GM21717 (cell line): ENCODE data around the gene ZNF750.

Experiments used
- ATAC-seq: cut with Tn5 transposase; IDR thresholded peaks from one replicate; pipeline ENCODE4 v1.9.1; 2021; ENCODE audit warnings: mild to moderate bottlenecking, moderate library complexity; ENCODE audit not compliant: unreplicated experiment

Gene ZNF750

DNA sequence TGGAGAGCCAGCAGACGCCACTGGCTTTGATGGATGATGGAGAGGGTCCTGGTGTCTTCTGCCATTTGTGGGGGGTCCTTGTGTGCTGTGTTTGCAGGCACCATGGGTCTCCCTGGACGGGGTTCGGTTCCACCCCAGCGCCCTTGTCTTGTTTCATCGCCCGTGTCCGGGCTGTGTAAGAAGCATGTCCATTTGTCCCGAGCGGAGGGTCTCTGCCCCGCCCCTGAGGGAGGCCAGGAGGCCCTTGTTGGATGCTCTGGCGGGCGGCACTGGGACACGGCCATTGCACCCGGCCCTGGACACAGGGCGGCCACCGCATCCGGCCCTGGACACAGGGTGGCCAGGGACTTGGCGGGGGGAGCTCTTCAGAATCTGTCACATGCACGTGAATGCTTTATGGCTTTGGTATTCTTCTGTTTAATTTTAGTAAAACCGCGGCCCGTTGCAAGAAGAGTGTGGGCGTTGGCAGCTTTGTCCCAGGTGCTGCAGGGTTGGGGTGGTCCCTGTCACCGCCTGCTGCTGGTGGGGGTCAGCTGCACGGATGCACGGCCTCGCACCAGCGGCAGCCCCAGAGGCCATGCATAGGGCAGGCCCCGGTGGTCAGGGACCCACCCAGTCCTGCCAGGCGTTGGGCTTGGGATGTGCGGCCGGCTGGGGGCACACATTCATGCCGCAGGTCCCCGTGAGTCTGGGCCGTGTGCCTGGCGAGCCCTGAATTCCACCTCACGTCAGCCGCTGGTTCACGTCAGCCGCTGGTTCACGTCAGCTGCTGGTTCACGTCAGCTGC is 21.0 kb upstream of the ZNF750 start:
- no peak for ATAC-seq

- ATAC-seq: no peak
Measured at GRCh38 chr17:82859431-82860403, 19.9 kb upstream of the ZNF750 start.

DNA sequence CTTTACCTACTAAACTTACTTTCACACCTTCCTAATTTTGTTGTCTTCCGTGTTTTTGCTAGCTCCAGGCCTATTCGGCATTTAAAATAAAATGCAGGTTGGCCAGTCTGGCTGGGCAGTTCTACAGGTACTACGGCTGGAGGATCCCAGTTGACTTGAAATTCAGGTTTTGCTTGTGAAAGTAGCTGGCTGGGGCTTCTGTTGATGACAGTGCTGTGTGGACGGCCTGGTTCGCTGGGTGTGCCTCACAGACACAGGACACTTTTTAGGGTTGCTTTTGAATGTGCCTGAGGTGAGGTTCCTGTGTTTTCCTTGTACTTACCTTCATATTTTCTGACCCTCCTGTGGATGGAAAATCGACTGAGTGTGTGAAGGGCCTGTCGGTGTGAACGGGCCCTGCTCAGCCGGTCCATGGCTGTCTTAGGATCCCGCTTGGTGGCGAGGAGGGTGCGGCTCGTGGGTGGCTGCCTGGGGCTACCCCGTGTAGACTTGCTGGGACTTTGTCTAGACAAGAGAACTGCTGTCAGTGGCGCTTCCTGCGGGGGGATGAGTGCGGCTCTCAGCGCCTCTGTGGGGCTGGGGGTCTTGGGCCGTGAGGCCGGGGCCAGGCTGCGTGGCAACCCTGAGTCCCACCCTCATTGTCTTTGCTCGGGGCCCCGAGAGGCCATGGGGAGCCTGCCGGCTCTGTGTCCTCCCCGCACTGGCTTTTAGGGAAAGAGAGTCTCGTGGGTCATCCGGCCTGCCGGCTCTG is 18.7 kb upstream of the ZNF750 start:
- ATAC-seq: no peak

- ATAC-seq: no peak
Measured at GRCh38 chr17:82856361-82856760, 16.5 kb upstream of the ZNF750 start.

- no peak for ATAC-seq
Measured at GRCh38 chr17:82854226-82854625, 14.4 kb upstream of the ZNF750 start.

GRCh38 chr17:82851381-82851780 is 11.6 kb upstream of the ZNF750 start:
- no peak for ATAC-seq

- no peak for ATAC-seq
Measured at GRCh38 chr17:82849076-82849945, 9.5 kb upstream of the ZNF750 start.

- no peak for ATAC-seq
Measured at GRCh38 chr17:82848022-82848592, 8.3 kb upstream of the ZNF750 start.

GRCh38 chr17:82846061-82846691 is 6.4 kb upstream of the ZNF750 start:
- ATAC-seq: no peak

- no peak for ATAC-seq
Measured at GRCh38 chr17:82845163-82845807, 5.5 kb upstream of the ZNF750 start.

DNA sequence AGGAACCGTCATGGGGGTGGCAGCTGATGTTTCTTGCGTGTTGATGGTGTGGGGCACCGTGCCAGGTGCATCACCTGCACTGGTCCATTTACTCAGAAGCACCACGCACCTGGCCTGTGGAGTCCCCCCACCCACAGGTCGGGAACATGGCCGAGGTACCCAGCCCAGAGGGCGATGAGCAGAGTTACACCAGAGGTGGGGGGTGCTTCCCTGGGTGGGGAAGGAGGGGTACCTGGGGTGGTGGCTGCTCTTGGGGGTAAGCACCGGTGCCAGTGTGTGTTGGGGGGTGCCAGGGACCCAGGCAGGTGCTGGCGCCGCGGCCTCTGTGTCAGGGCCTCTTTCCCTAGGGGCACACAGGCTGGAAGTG is 5.0 kb upstream of the ZNF750 start:
- no peak for ATAC-seq

GRCh38 chr17:82843904-82844680 is 4.3 kb upstream of the ZNF750 start:
- ATAC-seq: no peak

GRCh38 chr17:82841921-82842596 is 2.2 kb upstream of the ZNF750 start:
- ATAC-seq: no peak

- no peak for ATAC-seq
Measured at GRCh38 chr17:82840431-82840831, 609 bp upstream of the ZNF750 start.

GRCh38 chr17:82838386-82839063 is 1.3 kb downstream of the ZNF750 start:
- ATAC-seq: no peak

GRCh38 chr17:82837586-82838320 is 2.1 kb downstream of the ZNF750 start:
- ATAC-seq: no peak
